Neural crest cell (in vitro differentiated cells): ENCODE results near the gene EPB41L4B. TPM values are rescaled to one million over a fixed set of nuclear protein-coding genes. Genes with fewer than 3 reads are reported as not detected.

ENCODE experiments used
- DNase-seq: peaks from one replicate; pipeline ENCODE4 v3.0.0; 2021; ENCODE audit warnings: low read depth, mixed read lengths, low spot score
- H3K27ac Mint-ChIP-seq: one replicate; pipeline ENCODE4 v1.8.0; 2021; ENCODE audit warnings: mild to moderate bottlenecking, mixed read lengths; ENCODE audit not compliant: unreplicated experiment
- H3K27me3 Mint-ChIP-seq: 2 replicates; pipeline ENCODE4 v1.8.0; 2021; ENCODE audit warnings: low read depth, mild to moderate bottlenecking, mixed read lengths
- H3K36me3 Mint-ChIP-seq: 2 replicates; pipeline ENCODE4 v1.8.0; 2021; ENCODE audit warnings: low read depth, mild to moderate bottlenecking, mixed read lengths
- H3K4me1 Mint-ChIP-seq: 2 replicates; pipeline ENCODE4 v1.8.0; 2021; ENCODE audit warnings: mixed read lengths
- H3K4me3 Mint-ChIP-seq: one replicate; pipeline ENCODE4 v1.8.0; 2021; ENCODE audit warnings: mild to moderate bottlenecking, mixed read lengths
- H3K9me3 Mint-ChIP-seq: 2 replicates; pipeline ENCODE4 v1.8.0; 2021; ENCODE audit warnings: mixed read lengths
- CTCF ChIP-seq: fragments of 200-600 bp; sonication (generic); conservative IDR thresholded peaks from 2 replicates; pipeline ENCODE4 v1.5.0; 2021; ENCODE audit warnings: antibody characterized with exemption, mild to moderate bottlenecking
- total RNA-seq: library from RNA; stranded (reverse); gene quantifications from 2 replicates; pipeline ENCODE4 v1.2.1, GENCODE V29; 2021

The EPB41L4B gene
- total RNA-seq, 1 donor from 2014 or later = 1.4 TPM

- Mint-ChIP-seq H3K36me3 (no peaks in the 10 kb centered on the region), H3K4me3 (no peak overlapping the region), H3K27me3 (peaks cover 75% of the 10 kb centered on the region), H3K4me1 (peaks cover 9% of the 10 kb centered on the region), H3K27ac (no peak overlapping the region), H3K9me3 (no peaks in the 10 kb centered on the region)
- no peak for DNase-seq
- no peak for TF ChIP-seq CTCF
Observed at GRCh38 chr9:109320331-109320741, 523 bp downstream of the EPB41L4B start.

- H3K4me3 Mint-ChIP-seq = peak overlapping the region; percentile 84
- no peak for TF ChIP-seq CTCF
- DNase-seq = no peak
- no peaks in the 10 kb centered on the region for H3K36me3 Mint-ChIP-seq
- H3K27ac Mint-ChIP-seq = no peak overlapping the region
- H3K9me3 Mint-ChIP-seq = no peaks in the 10 kb centered on the region
- peaks cover 9% of the 10 kb centered on the region for H3K4me1 Mint-ChIP-seq
- peaks cover 76% of the 10 kb centered on the region for H3K27me3 Mint-ChIP-seq
Observed at GRCh38 chr9:109319626-109320241, 1.1 kb downstream of the EPB41L4B start.

- Mint-ChIP-seq H3K9me3 (no peaks in the 10 kb centered on the region), H3K36me3 (no peaks in the 10 kb centered on the region), H3K27me3 (peaks cover 74% of the 10 kb centered on the region), H3K4me1 (peaks cover 9% of the 10 kb centered on the region), H3K27ac (no peak overlapping the region), H3K4me3 (peak overlapping the region; percentile 84)
- no peak for DNase-seq
- TF ChIP-seq CTCF = no peak
Observed at GRCh38 chr9:109319017-109319625, 1.7 kb downstream of the EPB41L4B start.

GRCh38 chr9:109317979-109318741 lies 2.7 kb downstream of the EPB41L4B start:
- no peaks in the 10 kb centered on the region for H3K36me3 Mint-ChIP-seq
- TF ChIP-seq CTCF = no peak
- H3K27me3 Mint-ChIP-seq = peaks cover 68% of the 10 kb centered on the region
- no peak for DNase-seq
- no peak overlapping the region for H3K27ac Mint-ChIP-seq
- peak overlapping the region; percentile 82 for H3K4me3 Mint-ChIP-seq
- peaks cover 16% of the 10 kb centered on the region for H3K4me1 Mint-ChIP-seq
- no peaks in the 10 kb centered on the region for H3K9me3 Mint-ChIP-seq

GRCh38 chr9:109317311-109317978 lies 3.4 kb downstream of the EPB41L4B start:
- H3K9me3 Mint-ChIP-seq = no peaks in the 10 kb centered on the region
- peak overlapping the region; percentile 82 for H3K4me3 Mint-ChIP-seq
- H3K36me3 Mint-ChIP-seq = no peaks in the 10 kb centered on the region
- H3K4me1 Mint-ChIP-seq = peaks cover 18% of the 10 kb centered on the region
- H3K27ac Mint-ChIP-seq = no peak overlapping the region
- DNase-seq = no peak
- no peak for TF ChIP-seq CTCF
- H3K27me3 Mint-ChIP-seq = peaks cover 65% of the 10 kb centered on the region
